HG03135 (cell line): ENCODE measurements around the gene PTCH1.

ENCODE experiments used
- ATAC-seq: cut with Tn5 transposase; IDR thresholded peaks from one replicate; pipeline ENCODE4 v1.9.1; 2021; ENCODE audit warnings: mild to moderate bottlenecking, moderate library complexity; ENCODE audit not compliant: unreplicated experiment

PTCH1 gene

GRCh38 chr9:95411054-95411892, 105.5 kb downstream of the PTCH1 start:
- no peak for ATAC-seq

GRCh38 chr9:95409650-95410426, 106.9 kb downstream of the PTCH1 start:
- ATAC-seq, result no peak

GRCh38 chr9:95407524-95407923, 109.2 kb downstream of the PTCH1 start:
- ATAC-seq, result no peak

GRCh38 chr9:95406121-95406520, 110.7 kb downstream of the PTCH1 start:
- ATAC-seq, result no peak

GRCh38 chr9:95399261-95399660, 117.5 kb downstream of the PTCH1 start:
- no peak for ATAC-seq
